ENCODE data around the gene SPTB. TPM values are rescaled to one million over a fixed set of nuclear protein-coding genes. Genes with fewer than 3 reads are reported as not detected.

Gene SPTB
- total and polyA plus RNA-seq, 8 donors, result under 0.01 to 3.5 (median 0.55) TPM; not detected in 2

DNA sequence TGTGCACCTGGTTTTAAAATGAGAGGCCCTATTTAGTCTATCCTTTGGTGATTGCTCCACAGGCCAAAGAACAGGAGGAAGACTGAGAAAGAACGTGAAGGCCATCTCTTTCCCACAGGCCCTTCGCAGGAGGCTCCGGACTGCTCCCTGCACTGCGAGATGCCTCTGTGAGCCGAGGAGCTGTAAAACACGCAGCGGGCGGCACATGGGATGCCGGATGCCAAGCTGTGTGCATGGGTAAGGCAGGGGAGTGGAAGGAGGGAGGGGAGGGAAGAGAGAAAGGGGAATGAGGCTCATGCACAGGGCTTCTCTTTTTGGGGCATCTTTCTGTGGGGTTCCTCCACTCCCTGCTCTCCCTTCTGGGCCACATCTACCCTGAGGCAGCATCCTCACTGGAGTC, 61.6 kb downstream of the SPTB start:
- WGBS, 5 donors, result 86 to 94% (median 90%) methylated on average over 9 of the region's 9 CpGs
- intact Hi-C loops (cut with DNase I; ENCODE audit: low total_unique reads), result no loop called here
- Histone ChIP-seq H3K36me3 (no peaks in the 10 kb centered on the region), H3K27ac (no peak overlapping the region), H3K27me3 (peaks cover 0 to 7% (median 0%) of the 10 kb centered on the region in 3 donors), H3K4me1 (peaks cover 0 to 4% (median 2%) of the 10 kb centered on the region in 4 donors), H3K9me3 (no peaks in the 10 kb centered on the region), H3K4me3 (no peak overlapping the region)
- TF ChIP-seq, protein P1, sequence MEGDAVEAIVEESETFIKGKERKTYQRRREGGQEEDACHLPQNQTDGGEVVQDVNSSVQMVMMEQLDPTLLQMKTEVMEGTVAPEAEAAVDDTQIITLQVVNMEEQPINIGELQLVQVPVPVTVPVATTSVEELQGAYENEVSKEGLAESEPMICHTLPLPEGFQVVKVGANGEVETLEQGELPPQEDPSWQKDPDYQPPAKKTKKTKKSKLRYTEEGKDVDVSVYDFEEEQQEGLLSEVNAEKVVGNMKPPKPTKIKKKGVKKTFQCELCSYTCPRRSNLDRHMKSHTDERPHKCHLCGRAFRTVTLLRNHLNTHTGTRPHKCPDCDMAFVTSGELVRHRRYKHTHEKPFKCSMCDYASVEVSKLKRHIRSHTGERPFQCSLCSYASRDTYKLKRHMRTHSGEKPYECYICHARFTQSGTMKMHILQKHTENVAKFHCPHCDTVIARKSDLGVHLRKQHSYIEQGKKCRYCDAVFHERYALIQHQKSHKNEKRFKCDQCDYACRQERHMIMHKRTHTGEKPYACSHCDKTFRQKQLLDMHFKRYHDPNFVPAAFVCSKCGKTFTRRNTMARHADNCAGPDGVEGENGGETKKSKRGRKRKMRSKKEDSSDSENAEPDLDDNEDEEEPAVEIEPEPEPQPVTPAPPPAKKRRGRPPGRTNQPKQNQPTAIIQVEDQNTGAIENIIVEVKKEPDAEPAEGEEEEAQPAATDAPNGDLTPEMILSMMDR (IDR thresholded peaks at IDR 0.05), result no peak
- no peak for TF ChIP-seq POLR2A (IDR thresholded peaks at IDR 0.05)
- no peak for TF ChIP-seq EP300 (IDR thresholded peaks at IDR 0.05)
- no peak for DNase-seq

DNA sequence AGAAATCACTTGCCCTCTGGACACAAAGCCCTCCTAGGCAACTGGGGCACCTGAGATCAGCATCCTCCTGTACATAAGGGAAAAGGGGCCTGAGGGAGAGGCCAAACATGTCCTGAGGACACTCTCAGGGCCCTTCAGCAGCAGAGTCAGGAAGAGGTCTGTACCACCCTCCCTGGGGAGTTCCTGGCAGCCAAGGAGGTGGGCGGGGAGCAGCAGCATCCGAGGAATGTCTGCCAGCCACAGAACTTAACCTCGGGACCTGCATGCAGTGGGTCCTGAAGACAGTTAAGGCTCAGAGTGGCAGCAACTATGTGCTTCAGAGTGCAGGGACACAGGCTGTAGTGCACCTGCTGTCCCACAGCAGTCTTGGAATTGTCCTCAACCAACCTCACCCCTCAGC, 62.1 kb downstream of the SPTB start:
- no peak for DNase-seq
- H3K4me1 ChIP-seq, result no peaks in the 10 kb centered on the region
- peaks cover 0 to 4% (median 0%) of the 10 kb centered on the region in 3 donors for H3K27me3 ChIP-seq
- 49 to 68% (median 58%) methylated on average over 3 of the region's 3 CpGs; no CpG with 5 or more reads in 1 of the 5 donors for WGBS, 5 donors
- no peaks in the 10 kb centered on the region for H3K36me3 ChIP-seq
- no peaks in the 10 kb centered on the region for H3K9me3 ChIP-seq
- H3K4me3 ChIP-seq, result no peak overlapping the region
- TF ChIP-seq POLR2A (IDR thresholded peaks at IDR 0.05) (no peak), EP300 (IDR thresholded peaks at IDR 0.05) (no peak), POLR2AphosphoS5 (IDR thresholded peaks at IDR 0.05) (no peak)
- TF ChIP-seq, protein P1 (IDR thresholded peaks at IDR 0.05), result no peak
- H3K27ac ChIP-seq, result no peak overlapping the region
- intact Hi-C loops (cut with DNase I; ENCODE audit: low total_unique reads), result no loop called here

DNA sequence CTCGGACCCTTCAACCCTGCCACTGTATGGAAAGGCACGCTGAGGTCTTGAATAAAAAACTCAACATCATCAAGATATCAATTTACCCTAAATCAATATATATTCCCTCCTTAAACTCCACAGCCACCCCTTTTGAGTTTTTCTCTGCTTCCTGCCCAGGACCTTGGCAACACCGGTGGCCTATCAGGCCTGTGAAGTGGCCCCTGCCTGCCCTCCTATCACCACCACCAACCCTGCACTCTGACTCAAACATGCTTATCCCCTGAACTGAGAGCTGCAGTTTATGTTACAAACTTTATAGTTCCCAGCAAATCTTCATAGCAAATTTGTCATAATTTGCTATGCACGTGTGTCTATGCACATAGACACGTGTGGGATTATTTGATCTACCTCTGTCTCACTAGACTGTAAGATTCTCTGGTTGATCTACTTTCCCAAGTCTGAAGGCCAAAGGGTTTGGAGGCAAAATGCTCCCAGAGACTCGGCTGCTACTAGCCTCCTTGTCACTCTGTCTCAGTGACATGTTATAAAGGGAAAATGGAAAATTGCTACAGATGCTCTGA, 63.4 kb downstream of the SPTB start:
- Histone ChIP-seq H3K9me3 (no peaks in the 10 kb centered on the region), H3K4me3 (no peak overlapping the region), H3K4me1 (peaks cover 0 to 10% (median 3%) of the 10 kb centered on the region in 4 donors), H3K27ac (no peak overlapping the region), H3K27me3 (peaks cover 0 to 4% (median 0%) of the 10 kb centered on the region in 3 donors), H3K36me3 (no peaks in the 10 kb centered on the region)
- TF ChIP-seq, protein P1 (IDR thresholded peaks at IDR 0.05), result no peak
- TF ChIP-seq POLR2A (IDR thresholded peaks at IDR 0.05) (no peak), POLR2AphosphoS5 (IDR thresholded peaks at IDR 0.05) (no peak), EP300 (IDR thresholded peaks at IDR 0.05) (no peak)
- DNase-seq, result no peak
- intact Hi-C loops (cut with DNase I; ENCODE audit: low total_unique reads), result no loop called here
- WGBS, 5 donors, result 77 to 88% (median 83%) methylated on average over 6 of the region's 6 CpGs

DNA sequence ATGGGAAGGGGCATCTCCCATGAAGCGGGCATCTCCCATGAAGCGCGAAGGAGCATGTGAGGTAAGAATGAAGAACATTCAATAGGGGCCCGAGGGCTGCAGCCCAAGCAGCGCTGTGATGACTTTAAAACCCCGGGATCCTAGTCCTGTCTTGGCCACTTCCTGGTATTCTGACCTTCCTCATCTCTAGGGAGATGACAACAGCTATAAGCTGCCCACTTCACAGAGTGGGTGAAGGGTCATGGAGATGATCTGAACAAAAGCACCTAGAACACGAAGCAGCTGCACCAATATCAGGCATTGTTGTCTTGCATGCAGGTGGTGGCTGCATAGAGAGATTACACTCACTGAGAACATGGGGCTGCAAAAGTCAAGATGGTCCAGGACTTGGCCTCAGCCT, 64.5 kb downstream of the SPTB start:
- intact Hi-C loops (cut with DNase I; ENCODE audit: low total_unique reads), result no loop called here
- Histone ChIP-seq H3K36me3 (no peaks in the 10 kb centered on the region), H3K4me3 (no peak overlapping the region), H3K4me1 (peaks cover 0 to 10% (median 3%) of the 10 kb centered on the region in 4 donors), H3K9me3 (no peaks in the 10 kb centered on the region), H3K27ac (no peak overlapping the region), H3K27me3 (peaks cover 0 to 4% (median 0%) of the 10 kb centered on the region in 3 donors)
- DNase-seq, result no peak
- 81 to 92% (median 89%) methylated on average over 6 to 7 of the region's 7 CpGs for WGBS, 5 donors
- no peak for TF ChIP-seq POLR2A (IDR thresholded peaks at IDR 0.05)
- TF ChIP-seq, protein P1 (IDR thresholded peaks at IDR 0.05), result no peak
- no peak for TF ChIP-seq POLR2AphosphoS5 (IDR thresholded peaks at IDR 0.05)
- TF ChIP-seq EP300 (IDR thresholded peaks at IDR 0.05), result no peak
